ENCODE results near the gene RERE.

The RERE gene

GRCh38 chr1:8363767-8364301, 453.6 kb downstream of the RERE start:
- no peak for FAIRE-seq
- TF ChIP-seq TAF1 (IDR thresholded peaks at IDR 0.05; ENCODE audit: borderline replicate concordance, low read depth, low read length) (no peak), POLR2AphosphoS5 (IDR thresholded peaks at IDR 0.05; ENCODE audit: low read depth, low read length) (no peak), POLR2A (IDR thresholded peaks at IDR 0.05; ENCODE audit: low read depth, low read length) (no peak)

GRCh38 chr1:8363186-8363766, 454.2 kb downstream of the RERE start:
- no peak for DNase-seq (ENCODE audit: insufficient read length)
- no peak for TF ChIP-seq POLR2A (IDR thresholded peaks at IDR 0.05; ENCODE audit: low read depth, low read length)
- no peak for TF ChIP-seq POLR2AphosphoS5 (IDR thresholded peaks at IDR 0.05; ENCODE audit: low read depth, low read length)
- TF ChIP-seq TAF1 (IDR thresholded peaks at IDR 0.05; ENCODE audit: borderline replicate concordance, low read depth, low read length): no peak
- no peak for FAIRE-seq

More at GRCh38 chr1:8363767-8364301, 453.6 kb downstream of the RERE start:
- no peak for DNase-seq (ENCODE audit: insufficient read length)

DNA sequence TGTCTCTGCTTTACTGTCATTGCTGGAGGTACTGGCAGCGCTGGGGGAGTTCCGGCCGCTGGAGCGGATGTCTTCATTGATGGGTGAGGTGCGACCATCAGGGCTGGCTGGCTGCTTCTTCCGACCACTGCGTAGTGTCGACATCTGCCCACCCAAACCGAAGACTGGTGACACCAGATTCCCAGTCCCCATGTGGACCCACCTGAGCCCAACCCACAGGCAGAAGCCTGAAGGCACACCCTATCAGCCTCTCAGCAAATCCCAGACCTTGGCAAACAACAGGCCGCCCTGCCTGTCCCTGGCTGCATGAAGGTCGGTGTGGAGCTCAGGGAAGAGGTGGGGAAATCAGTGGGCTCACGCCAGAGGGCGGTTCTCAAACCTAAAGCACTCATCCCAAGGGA, 454.7 kb downstream of the RERE start:
- DNase-seq (ENCODE audit: insufficient read length) (no peak), FAIRE-seq (no peak)
- TF ChIP-seq POLR2A (IDR thresholded peaks at IDR 0.05; ENCODE audit: low read depth, low read length) (no peak), POLR2AphosphoS5 (IDR thresholded peaks at IDR 0.05; ENCODE audit: low read depth, low read length) (no peak), TAF1 (IDR thresholded peaks at IDR 0.05; ENCODE audit: borderline replicate concordance, low read depth, low read length) (no peak)

DNA sequence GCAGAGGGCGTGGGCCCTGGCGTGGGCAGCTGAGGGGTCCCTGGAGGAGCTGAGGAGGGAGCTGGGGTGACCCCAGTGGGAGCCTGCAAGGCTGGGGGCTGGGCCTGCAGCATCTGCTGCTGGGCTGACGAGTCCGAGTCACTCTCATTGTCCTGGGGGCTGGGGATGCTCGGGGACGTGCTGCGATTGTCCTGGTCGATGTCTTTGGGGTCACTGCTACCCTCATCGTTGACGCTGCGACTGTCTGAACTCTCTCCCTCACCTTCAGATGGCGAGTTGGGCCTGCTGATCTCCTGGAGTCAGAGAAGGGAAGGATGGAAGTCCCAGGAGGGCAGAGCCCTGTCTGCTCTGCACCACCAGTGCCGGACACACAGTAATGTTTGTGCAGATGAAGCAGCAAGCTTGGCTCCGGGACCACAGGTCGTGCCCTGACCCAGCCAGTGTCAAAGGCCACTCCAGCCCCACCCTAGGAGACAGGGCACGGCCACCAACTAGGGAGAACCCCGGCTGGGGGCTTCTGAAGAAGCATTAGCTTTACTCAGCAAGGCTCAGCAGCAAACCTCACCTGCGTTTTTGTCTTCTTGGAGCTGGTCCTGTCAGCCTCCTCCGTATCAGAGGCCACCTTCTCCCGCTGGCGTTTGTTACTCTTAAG, 456.1 kb downstream of the RERE start:
- no peak for TF ChIP-seq POLR2AphosphoS5 (IDR thresholded peaks at IDR 0.05; ENCODE audit: low read depth, low read length)
- TF ChIP-seq TAF1 (IDR thresholded peaks at IDR 0.05; ENCODE audit: borderline replicate concordance, low read depth, low read length): no peak
- TF ChIP-seq POLR2A (IDR thresholded peaks at IDR 0.05; ENCODE audit: low read depth, low read length): no peak
- DNase-seq (ENCODE audit: insufficient read length) (no peak), FAIRE-seq (no peak)

GRCh38 chr1:8360493-8361197, 456.8 kb downstream of the RERE start:
- FAIRE-seq (no peak), DNase-seq (ENCODE audit: insufficient read length) (no peak)
- TF ChIP-seq POLR2AphosphoS5 (IDR thresholded peaks at IDR 0.05; ENCODE audit: low read depth, low read length) (no peak), POLR2A (IDR thresholded peaks at IDR 0.05; ENCODE audit: low read depth, low read length) (no peak), TAF1 (IDR thresholded peaks at IDR 0.05; ENCODE audit: borderline replicate concordance, low read depth, low read length) (no peak)

DNA sequence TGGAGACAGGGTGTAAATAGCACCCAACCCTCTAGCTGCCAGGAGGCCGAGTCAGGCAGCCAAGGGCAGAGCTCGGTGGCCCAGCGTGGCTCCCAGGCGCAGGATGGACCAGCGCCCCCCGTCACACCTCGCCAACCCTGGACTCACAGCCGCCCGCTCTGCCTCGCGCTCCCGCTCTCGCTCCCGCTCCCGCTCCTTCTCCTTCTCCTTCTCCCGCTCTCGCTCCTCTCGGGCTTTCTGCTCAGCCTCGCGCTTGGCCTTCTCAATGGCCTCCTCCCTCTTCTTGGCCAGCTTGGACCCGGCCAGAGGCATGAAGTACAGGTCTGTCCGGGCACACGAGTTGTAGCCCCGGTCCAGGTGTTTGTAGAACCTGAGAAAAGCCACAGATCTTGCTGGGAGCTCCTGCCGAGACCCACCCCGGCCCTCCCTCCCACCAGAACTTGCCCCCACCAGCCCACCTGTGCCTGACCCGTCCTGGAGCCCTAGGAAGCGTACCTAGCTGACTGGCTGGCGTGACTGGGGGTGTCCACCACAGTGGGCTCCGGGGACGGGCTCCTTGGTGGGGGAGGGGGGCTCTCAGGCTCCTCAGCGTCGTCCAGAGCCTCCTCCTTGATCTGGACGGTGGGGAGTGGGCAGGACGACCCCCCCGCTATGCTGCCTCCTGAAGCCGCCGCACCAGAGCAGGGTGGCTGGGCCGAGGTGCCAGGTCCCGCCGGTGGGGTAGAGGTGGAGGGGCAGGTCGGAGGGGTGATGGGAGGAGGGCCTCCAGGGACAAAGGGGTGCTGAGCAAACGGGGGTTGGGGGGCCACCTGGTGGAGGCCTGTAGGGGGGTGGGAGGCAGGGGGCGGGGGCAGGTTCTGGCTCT, 457.6 kb downstream of the RERE start:
- FAIRE-seq (no peak), DNase-seq (ENCODE audit: insufficient read length) (no peak)
- TF ChIP-seq TAF1 (IDR thresholded peaks at IDR 0.05; ENCODE audit: borderline replicate concordance, low read depth, low read length): no peak
- TF ChIP-seq POLR2A (IDR thresholded peaks at IDR 0.05; ENCODE audit: low read depth, low read length): no peak
- TF ChIP-seq POLR2AphosphoS5 (IDR thresholded peaks at IDR 0.05; ENCODE audit: low read depth, low read length): no peak

- FAIRE-seq (no peak), DNase-seq (ENCODE audit: insufficient read length) (no peak)
- TF ChIP-seq POLR2A (IDR thresholded peaks at IDR 0.05; ENCODE audit: low read depth, low read length) (no peak), POLR2AphosphoS5 (IDR thresholded peaks at IDR 0.05; ENCODE audit: low read depth, low read length) (no peak), TAF1 (IDR thresholded peaks at IDR 0.05; ENCODE audit: borderline replicate concordance, low read depth, low read length) (no peak)
Measured at GRCh38 chr1:8358897-8359616, 458.4 kb downstream of the RERE start.

DNA sequence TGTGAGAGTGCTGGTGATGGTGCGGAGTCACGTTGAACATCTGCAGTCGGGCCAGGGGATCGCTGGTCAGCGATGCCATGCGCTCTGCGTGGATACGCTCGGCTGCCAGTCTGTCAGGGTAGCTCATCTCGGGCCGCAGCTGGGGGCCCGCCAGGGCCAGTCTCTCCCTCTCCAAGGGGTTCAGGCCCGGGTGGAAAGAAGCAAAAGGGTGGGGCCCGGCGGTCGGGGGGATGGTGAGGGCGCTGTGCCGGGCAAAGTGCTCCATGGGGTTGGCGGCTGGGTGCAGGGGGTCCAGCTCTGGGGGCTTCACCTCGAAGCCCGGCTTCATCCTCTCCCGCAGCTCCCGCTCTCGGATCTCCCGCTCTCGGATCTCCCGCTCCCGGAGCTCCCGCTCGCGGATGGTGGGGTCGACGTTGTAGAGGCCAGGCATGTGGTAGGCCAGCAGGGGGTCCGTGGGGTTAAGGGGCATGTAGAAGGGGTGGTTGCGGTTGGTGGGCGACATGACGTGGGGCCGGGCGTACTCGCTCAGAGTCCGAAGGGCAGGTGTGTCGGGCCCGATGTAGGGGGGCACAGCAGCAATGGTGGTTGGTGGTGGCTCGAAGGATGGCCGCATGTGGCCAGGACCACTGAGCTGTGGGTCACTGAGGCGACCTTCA, 459.1 kb downstream of the RERE start:
- no peak for DNase-seq (ENCODE audit: insufficient read length)
- FAIRE-seq: no peak
- TF ChIP-seq TAF1 (IDR thresholded peaks at IDR 0.05; ENCODE audit: borderline replicate concordance, low read depth, low read length) (no peak), POLR2AphosphoS5 (IDR thresholded peaks at IDR 0.05; ENCODE audit: low read depth, low read length) (no peak), POLR2A (IDR thresholded peaks at IDR 0.05; ENCODE audit: low read depth, low read length) (no peak)

DNA sequence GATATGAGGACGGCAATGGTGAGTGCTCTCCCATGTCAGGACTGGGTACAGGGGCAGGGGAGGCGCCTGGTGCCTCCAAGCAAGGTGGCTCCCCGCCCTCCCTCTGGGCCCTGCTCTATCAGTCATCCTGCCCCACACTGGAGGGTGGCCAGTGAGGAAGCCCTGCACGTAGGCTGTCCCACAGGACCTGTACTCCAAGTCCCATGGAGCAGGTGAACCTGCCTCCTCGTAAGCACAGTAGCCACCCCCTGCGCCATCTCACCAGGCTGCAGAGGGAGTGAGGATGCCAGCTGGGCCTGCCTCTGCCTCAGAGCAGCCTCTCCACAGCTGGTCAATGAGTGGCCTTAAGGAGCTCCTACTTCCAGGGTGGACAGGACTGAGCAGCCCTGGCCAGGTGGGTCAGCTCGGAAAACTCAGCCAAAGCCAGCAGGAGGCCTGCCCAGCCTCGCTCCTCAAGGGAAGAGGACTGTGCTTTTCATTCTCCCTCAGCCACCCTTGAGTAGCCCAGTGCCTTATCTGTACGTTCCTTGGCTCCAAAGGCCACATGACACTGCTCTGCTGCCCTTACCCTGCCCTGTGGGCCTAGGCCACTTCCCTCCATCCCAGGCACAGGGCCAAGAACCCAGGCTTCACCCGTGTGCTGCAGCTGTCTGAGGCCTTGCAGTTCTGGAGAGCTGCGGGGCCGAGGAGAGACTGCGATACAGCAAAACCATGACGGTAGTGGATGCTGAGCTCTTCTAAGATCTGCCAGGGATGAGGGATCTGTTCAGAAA, 459.9 kb downstream of the RERE start:
- DNase-seq (ENCODE audit: insufficient read length): no peak
- TF ChIP-seq POLR2AphosphoS5 (IDR thresholded peaks at IDR 0.05; ENCODE audit: low read depth, low read length) (no peak), POLR2A (IDR thresholded peaks at IDR 0.05; ENCODE audit: low read depth, low read length) (no peak), TAF1 (IDR thresholded peaks at IDR 0.05; ENCODE audit: borderline replicate concordance, low read depth, low read length) (no peak)
- no peak for FAIRE-seq
